WTC11 (cell line): ENCODE results near the gene PDS5A. TPM values are rescaled to one million over a fixed set of nuclear protein-coding genes. Genes with fewer than 3 reads are reported as not detected.

ENCODE experiments used
- ATAC-seq: fragments of 200-7000 bp; cut with Tn5 transposase; 2 replicates; pipeline ENCODE4 v1.10.0; 2021; ENCODE audit warnings: mild to moderate bottlenecking, moderate library complexity
- CTCF ChIA-PET: fragments of 300-600 bp; sonication (Branson Sonifier 250); formaldehyde crosslinking; loops from one replicate; lab custom pipeline; 2021; ENCODE audit warnings: antibody characterized with exemption; lab: Charles Lee
- POLR2A ChIA-PET: fragments of 350-600 bp; sonication (Branson Sonifier 250); formaldehyde crosslinking; loops from one replicate; lab custom pipeline; 2021; ENCODE audit warnings: antibody characterized with exemption; lab: Charles Lee
- DNase-seq: peaks from one replicate; pipeline ENCODE4 v3.0.0; 2021; ENCODE audit warnings: low spot score
- H3K27ac Mint-ChIP-seq: 2 replicates; pipeline ENCODE4 v1.8.0; 2021; ENCODE audit warnings: mixed read lengths
- H3K27me3 Mint-ChIP-seq: 2 replicates; pipeline ENCODE4 v1.8.0; 2021; ENCODE audit warnings: low read depth, mild to moderate bottlenecking, moderate library complexity, mixed read lengths
- H3K36me3 Mint-ChIP-seq: 2 replicates; pipeline ENCODE4 v1.8.0; 2021; ENCODE audit warnings: mixed read lengths
- H3K4me1 Mint-ChIP-seq: 2 replicates; pipeline ENCODE4 v1.8.0; 2022; ENCODE audit warnings: mixed read lengths
- H3K4me3 Mint-ChIP-seq: 2 replicates; pipeline ENCODE4 v1.8.0; 2021; ENCODE audit warnings: mild to moderate bottlenecking, moderate library complexity, mixed read lengths
- H3K9me3 Mint-ChIP-seq: 2 replicates; pipeline ENCODE4 v1.8.0; 2021; ENCODE audit warnings: mixed read lengths
- CREM ChIP-seq: sonication (generic); formaldehyde crosslinking; IDR thresholded peaks from 2 replicates; pipeline ENCODE4 v1.8.1; 2022; ENCODE audit warnings: mild to moderate bottlenecking, missing genetic modification reagents, moderate library complexity
- ESRRA ChIP-seq: sonication (generic); formaldehyde crosslinking; IDR thresholded peaks from 2 replicates; pipeline ENCODE4 v1.8.1; 2022; ENCODE audit warnings: mild to moderate bottlenecking, missing genetic modification reagents, borderline replicate concordance
- FOXJ3 ChIP-seq: sonication (generic); formaldehyde crosslinking; IDR thresholded peaks from 2 replicates; pipeline ENCODE4 v1.9.0; 2021; ENCODE audit warnings: missing genetic modification reagents, mild to moderate bottlenecking, borderline replicate concordance
- GABPB1 ChIP-seq: sonication (generic); formaldehyde crosslinking; IDR thresholded peaks from 2 replicates; pipeline ENCODE4 v1.8.1; 2023; ENCODE audit warnings: mild to moderate bottlenecking, missing genetic modification reagents
- KAT7 ChIP-seq: sonication (generic); formaldehyde crosslinking; IDR thresholded peaks from 2 replicates; pipeline ENCODE4 v1.8.1; 2023; ENCODE audit warnings: missing genetic modification reagents, mild to moderate bottlenecking, borderline replicate concordance
- MXD4 ChIP-seq: fragments of 250-450 bp; sonication (Bioruptor Pico); IDR thresholded peaks from 2 replicates; pipeline ENCODE4 v1.8.0; 2021; ENCODE audit warnings: mild to moderate bottlenecking, moderate library complexity, borderline replicate concordance
- MYBL2 ChIP-seq: sonication (generic); formaldehyde crosslinking; IDR thresholded peaks from 2 replicates; pipeline ENCODE4 v1.8.1; 2023; ENCODE audit warnings: mild to moderate bottlenecking, moderate library complexity, missing genetic modification reagents
- NFE2L1 ChIP-seq: sonication (generic); formaldehyde crosslinking; IDR thresholded peaks from 2 replicates; pipeline ENCODE4 v1.8.1; 2023; ENCODE audit warnings: missing genetic modification reagents
- NR2C2 ChIP-seq: sonication (generic); formaldehyde crosslinking; IDR thresholded peaks from 2 replicates; pipeline ENCODE4 v1.8.0; 2022; ENCODE audit warnings: mild to moderate bottlenecking, missing genetic modification reagents
- SOX15 ChIP-seq: fragments of 250-450 bp; sonication (Bioruptor Pico); IDR thresholded peaks from 2 replicates; pipeline ENCODE4 v1.9.0; 2021; ENCODE audit warnings: mild to moderate bottlenecking
- ZNF219 ChIP-seq: sonication (generic); formaldehyde crosslinking; IDR thresholded peaks from 2 replicates; pipeline ENCODE4 v1.8.0; 2023; ENCODE audit warnings: missing genetic modification reagents, mild to moderate bottlenecking, borderline replicate concordance
- total RNA-seq: library from RNA; stranded (reverse); gene quantifications from 3 replicates; pipeline ENCODE4 v1.2.3, GENCODE V29; 2021
- TF ChIP-seq, protein P1 (sequence below): sonication (generic); formaldehyde crosslinking; IDR thresholded peaks from 2 replicates; pipeline ENCODE4 v1.8.0; 2022; ENCODE audit warnings: mild to moderate bottlenecking, missing genetic modification reagents
- TF ChIP-seq, protein P2 (sequence below): fragments of 250-450 bp; sonication (Bioruptor Pico); conservative IDR thresholded peaks from 2 replicates; pipeline ENCODE4 v1.9.0; 2021; ENCODE audit warnings: mild to moderate bottlenecking
- TF ChIP-seq, protein P3 (sequence below): sonication (generic); formaldehyde crosslinking; IDR thresholded peaks from 2 replicates; pipeline ENCODE4 v1.8.0; 2022; ENCODE audit warnings: missing genetic modification reagents
- TF ChIP-seq, protein P4 (sequence below): sonication (generic); formaldehyde crosslinking; IDR thresholded peaks from 2 replicates; pipeline ENCODE4 v1.8.1; 2022; ENCODE audit warnings: mild to moderate bottlenecking, missing genetic modification reagents, moderate library complexity, borderline replicate concordance
- TF ChIP-seq, protein P5 (sequence below): sonication (generic); formaldehyde crosslinking; IDR thresholded peaks from 2 replicates; pipeline ENCODE4 v1.8.1; 2022; ENCODE audit warnings: missing genetic modification reagents, borderline replicate concordance
- TF ChIP-seq, protein P6 (sequence below): sonication (generic); formaldehyde crosslinking; IDR thresholded peaks from 2 replicates; pipeline ENCODE4 v1.8.1; 2022; ENCODE audit warnings: low read depth, mild to moderate bottlenecking, moderate library complexity, missing genetic modification reagents, borderline replicate concordance
- TF ChIP-seq, protein P7 (sequence below): fragments of 250-450 bp; sonication (Bioruptor Pico); IDR thresholded peaks from 2 replicates; pipeline ENCODE4 v2.1.2; 2022; ENCODE audit warnings: mild to moderate bottlenecking, moderate library complexity

Gene PDS5A
- total RNA-seq, 1 experiment from 2014 or later: 61.7 TPM

DNA sequence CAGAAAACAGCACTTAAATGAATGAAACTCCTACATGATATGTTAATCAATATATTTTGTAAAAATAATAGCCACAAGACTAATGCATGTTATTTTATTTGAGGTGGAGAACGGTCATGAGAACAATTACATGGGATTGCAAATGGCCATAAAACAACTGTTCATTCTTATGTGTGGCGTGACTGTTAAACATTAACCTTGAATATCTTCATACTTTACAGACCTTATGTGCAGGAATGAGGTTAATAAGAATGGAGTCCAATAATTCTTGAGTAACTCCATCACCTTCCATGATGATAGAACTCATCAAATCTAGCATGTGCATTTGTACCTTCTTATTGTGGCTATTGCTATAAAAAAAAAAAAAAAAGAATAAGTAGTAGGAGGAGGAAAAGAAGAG lies 55.3 kb downstream of the PDS5A start:
- H3K4me3 Mint-ChIP-seq: no peak overlapping the region
- H3K4me1 Mint-ChIP-seq: no peaks in the 10 kb centered on the region
- ChIA-PET POLR2A (no interaction called here), CTCF (no interaction called here)
- ATAC-seq (no peak), DNase-seq (no peak)
- H3K36me3 Mint-ChIP-seq: peaks cover 31% of the 10 kb centered on the region
- TF ChIP-seq SOX15 (CRISPR knock-in tag): no peak
- no peak for TF ChIP-seq GABPB1 (CRISPR knock-in tag)
- TF ChIP-seq ZNF219 (CRISPR knock-in tag): no peak
- TF ChIP-seq NR2C2 (CRISPR knock-in tag): no peak
- TF ChIP-seq CREM (CRISPR knock-in tag): no peak
- no peak for TF ChIP-seq KAT7
- TF ChIP-seq, protein P1, sequence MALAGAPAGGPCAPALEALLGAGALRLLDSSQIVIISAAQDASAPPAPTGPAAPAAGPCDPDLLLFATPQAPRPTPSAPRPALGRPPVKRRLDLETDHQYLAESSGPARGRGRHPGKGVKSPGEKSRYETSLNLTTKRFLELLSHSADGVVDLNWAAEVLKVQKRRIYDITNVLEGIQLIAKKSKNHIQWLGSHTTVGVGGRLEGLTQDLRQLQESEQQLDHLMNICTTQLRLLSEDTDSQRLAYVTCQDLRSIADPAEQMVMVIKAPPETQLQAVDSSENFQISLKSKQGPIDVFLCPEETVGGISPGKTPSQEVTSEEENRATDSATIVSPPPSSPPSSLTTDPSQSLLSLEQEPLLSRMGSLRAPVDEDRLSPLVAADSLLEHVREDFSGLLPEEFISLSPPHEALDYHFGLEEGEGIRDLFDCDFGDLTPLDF (CRISPR knock-in tag): no peak
- no peaks in the 10 kb centered on the region for H3K9me3 Mint-ChIP-seq
- no peaks in the 10 kb centered on the region for H3K27me3 Mint-ChIP-seq
- H3K27ac Mint-ChIP-seq: no peak overlapping the region

DNA sequence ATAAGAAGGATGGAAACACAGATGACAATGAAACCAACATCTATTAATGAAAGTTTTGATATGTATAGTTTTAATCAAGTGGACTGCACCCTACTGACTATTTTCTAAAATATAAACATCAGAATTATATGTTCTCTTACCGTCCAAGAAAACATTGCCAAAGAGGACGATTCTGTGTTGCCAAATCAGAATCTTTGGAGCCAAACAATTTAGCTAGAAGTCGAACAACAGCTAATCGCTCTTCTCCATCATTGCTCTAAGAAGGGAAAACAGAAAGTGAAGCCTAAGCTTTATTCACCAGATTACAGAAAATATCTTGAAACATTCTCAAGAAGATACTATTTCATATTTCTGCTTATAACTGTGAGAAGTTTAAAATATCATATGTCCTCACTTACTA lies 64.2 kb downstream of the PDS5A start:
- Mint-ChIP-seq H3K4me1 (no peaks in the 10 kb centered on the region), H3K4me3 (no peak overlapping the region), H3K36me3 (peaks cover 40% of the 10 kb centered on the region), H3K9me3 (no peaks in the 10 kb centered on the region), H3K27me3 (no peaks in the 10 kb centered on the region), H3K27ac (no peak overlapping the region)
- ChIA-PET POLR2A (interaction anchor here (0.6 kb wide), 1 partner anchor 69 kb away, joined by 4 read pairs; no protein-coding TSS in a partner anchor), CTCF (interaction anchor here (0.6 kb wide), 1 partner anchor 63 kb away, joined by 4 read pairs; no protein-coding TSS in a partner anchor)
- DNase-seq (no peak), ATAC-seq (no peak)
- TF ChIP-seq GABPB1 (CRISPR knock-in tag) (no peak), SOX15 (CRISPR knock-in tag) (no peak), MYBL2 (CRISPR knock-in tag) (no peak), ESRRA (CRISPR knock-in tag) (no peak), FOXJ3 (CRISPR knock-in tag) (no peak), MXD4 (CRISPR knock-in tag) (no peak), NFE2L1 (no peak), CREM (CRISPR knock-in tag) (no peak)
- TF ChIP-seq, protein P2, sequence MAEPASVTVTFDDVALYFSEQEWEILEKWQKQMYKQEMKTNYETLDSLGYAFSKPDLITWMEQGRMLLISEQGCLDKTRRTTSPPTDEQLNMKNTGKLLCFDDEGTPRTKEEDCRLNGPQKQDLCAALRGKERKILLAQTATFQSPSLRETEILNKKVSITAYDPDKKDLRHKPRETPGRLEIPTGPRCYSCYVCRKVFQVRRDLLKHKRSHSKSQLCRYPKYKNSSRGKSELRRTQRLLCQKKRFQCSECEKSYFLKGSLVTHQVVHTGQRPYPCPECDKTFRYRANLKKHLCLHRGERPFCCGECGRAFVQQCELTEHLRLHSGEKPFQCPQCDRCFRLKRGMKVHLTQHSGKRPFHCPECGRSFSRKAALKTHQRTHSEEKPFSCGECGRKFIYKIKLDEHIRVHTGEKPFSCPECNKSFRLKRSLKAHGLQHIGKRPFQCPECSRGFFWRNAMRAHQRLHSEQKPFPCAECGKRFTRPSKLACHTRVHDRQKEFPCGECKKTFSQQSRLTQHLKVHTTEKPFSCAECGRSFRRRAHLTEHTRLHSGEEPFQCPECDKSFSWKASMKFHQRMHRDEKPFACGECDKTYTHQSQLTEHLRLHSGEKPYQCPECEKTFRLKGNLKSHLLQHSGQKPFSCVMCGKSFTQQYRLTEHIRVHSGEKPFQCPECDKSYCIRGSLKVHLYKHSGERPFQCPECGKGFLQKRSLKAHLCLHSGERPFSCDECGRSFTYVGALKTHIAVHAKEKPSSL (CRISPR knock-in tag): no peak
- TF ChIP-seq, protein P3, sequence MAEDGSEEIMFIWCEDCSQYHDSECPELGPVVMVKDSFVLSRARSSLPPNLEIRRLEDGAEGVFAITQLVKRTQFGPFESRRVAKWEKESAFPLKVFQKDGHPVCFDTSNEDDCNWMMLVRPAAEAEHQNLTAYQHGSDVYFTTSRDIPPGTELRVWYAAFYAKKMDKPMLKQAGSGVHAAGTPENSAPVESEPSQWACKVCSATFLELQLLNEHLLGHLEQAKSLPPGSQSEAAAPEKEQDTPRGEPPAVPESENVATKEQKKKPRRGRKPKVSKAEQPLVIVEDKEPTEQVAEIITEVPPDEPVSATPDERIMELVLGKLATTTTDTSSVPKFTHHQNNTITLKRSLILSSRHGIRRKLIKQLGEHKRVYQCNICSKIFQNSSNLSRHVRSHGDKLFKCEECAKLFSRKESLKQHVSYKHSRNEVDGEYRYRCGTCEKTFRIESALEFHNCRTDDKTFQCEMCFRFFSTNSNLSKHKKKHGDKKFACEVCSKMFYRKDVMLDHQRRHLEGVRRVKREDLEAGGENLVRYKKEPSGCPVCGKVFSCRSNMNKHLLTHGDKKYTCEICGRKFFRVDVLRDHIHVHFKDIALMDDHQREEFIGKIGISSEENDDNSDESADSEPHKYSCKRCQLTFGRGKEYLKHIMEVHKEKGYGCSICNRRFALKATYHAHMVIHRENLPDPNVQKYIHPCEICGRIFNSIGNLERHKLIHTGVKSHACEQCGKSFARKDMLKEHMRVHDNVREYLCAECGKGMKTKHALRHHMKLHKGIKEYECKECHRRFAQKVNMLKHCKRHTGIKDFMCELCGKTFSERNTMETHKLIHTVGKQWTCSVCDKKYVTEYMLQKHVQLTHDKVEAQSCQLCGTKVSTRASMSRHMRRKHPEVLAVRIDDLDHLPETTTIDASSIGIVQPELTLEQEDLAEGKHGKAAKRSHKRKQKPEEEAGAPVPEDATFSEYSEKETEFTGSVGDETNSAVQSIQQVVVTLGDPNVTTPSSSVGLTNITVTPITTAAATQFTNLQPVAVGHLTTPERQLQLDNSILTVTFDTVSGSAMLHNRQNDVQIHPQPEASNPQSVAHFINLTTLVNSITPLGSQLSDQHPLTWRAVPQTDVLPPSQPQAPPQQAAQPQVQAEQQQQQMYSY: no peak
- TF ChIP-seq, protein P4, sequence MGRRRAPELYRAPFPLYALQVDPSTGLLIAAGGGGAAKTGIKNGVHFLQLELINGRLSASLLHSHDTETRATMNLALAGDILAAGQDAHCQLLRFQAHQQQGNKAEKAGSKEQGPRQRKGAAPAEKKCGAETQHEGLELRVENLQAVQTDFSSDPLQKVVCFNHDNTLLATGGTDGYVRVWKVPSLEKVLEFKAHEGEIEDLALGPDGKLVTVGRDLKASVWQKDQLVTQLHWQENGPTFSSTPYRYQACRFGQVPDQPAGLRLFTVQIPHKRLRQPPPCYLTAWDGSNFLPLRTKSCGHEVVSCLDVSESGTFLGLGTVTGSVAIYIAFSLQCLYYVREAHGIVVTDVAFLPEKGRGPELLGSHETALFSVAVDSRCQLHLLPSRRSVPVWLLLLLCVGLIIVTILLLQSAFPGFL (CRISPR knock-in tag): no peak
- TF ChIP-seq, protein P5, sequence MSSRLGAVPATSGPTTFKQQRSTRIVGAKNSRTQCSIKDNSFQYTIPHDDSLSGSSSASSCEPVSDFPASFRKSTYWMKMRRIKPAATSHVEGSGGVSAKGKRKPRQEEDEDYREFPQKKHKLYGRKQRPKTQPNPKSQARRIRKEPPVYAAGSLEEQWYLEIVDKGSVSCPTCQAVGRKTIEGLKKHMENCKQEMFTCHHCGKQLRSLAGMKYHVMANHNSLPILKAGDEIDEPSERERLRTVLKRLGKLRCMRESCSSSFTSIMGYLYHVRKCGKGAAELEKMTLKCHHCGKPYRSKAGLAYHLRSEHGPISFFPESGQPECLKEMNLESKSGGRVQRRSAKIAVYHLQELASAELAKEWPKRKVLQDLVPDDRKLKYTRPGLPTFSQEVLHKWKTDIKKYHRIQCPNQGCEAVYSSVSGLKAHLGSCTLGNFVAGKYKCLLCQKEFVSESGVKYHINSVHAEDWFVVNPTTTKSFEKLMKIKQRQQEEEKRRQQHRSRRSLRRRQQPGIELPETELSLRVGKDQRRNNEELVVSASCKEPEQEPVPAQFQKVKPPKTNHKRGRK (CRISPR knock-in tag): no peak
- TF ChIP-seq, protein P6, sequence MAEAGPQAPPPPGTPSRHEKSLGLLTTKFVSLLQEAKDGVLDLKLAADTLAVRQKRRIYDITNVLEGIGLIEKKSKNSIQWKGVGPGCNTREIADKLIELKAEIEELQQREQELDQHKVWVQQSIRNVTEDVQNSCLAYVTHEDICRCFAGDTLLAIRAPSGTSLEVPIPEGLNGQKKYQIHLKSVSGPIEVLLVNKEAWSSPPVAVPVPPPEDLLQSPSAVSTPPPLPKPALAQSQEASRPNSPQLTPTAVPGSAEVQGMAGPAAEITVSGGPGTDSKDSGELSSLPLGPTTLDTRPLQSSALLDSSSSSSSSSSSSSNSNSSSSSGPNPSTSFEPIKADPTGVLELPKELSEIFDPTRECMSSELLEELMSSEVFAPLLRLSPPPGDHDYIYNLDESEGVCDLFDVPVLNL (CRISPR knock-in tag): no peak
- TF ChIP-seq, protein P7, sequence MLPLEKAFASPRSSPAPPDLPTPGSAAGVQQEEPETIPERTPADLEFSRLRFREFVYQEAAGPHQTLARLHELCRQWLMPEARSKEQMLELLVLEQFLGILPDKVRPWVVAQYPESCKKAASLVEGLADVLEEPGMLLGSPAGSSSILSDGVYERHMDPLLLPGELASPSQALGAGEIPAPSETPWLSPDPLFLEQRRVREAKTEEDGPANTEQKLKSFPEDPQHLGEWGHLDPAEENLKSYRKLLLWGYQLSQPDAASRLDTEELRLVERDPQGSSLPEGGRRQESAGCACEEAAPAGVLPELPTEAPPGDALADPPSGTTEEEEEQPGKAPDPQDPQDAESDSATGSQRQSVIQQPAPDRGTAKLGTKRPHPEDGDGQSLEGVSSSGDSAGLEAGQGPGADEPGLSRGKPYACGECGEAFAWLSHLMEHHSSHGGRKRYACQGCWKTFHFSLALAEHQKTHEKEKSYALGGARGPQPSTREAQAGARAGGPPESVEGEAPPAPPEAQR: no peak
